OCI-LY1 (cell line): Measurements from ENCODE around the gene NPSR1.

Source experiments
- H2AFZ ChIP-seq: fragments of 200-600 bp; sonication (generic), shearing (Covaris generic); 2 replicates; pipeline ENCODE4 v1.6.0; 2014; ENCODE audit warnings: antibody characterized with exemption, mild to moderate bottlenecking, low read length
- H3F3A ChIP-seq: fragments of 200-600 bp; sonication (generic), shearing (Covaris generic); 2 replicates; pipeline ENCODE4 v1.6.0; 2014; ENCODE audit warnings: mild to moderate bottlenecking, antibody characterized with exemption, low read length, moderate library complexity; ENCODE audit not compliant: insufficient read depth
- H3K27ac ChIP-seq: fragments of 200-600 bp; sonication (generic); 2 replicates; pipeline ENCODE4 v1.5.1; 2014; ENCODE audit warnings: low read length, mixed run types, mild to moderate bottlenecking, low read depth; ENCODE audit not compliant: poor library complexity, severe bottlenecking
- H3K27me3 ChIP-seq: fragments of 200-600 bp; sonication (generic); 2 replicates; pipeline ENCODE4 v1.6.0; 2014; ENCODE audit warnings: antibody characterized with exemption, mild to moderate bottlenecking, low read length, moderate library complexity; ENCODE audit not compliant: insufficient read depth
- H3K36me3 ChIP-seq: fragments of 200-600 bp; sonication (generic); 2 replicates; pipeline ENCODE4 v1.6.1; 2014; ENCODE audit warnings: mild to moderate bottlenecking, antibody characterized with exemption, low read length, moderate library complexity, mixed read lengths; ENCODE audit not compliant: insufficient read depth
- H3K4me1 ChIP-seq: fragments of 200-600 bp; sonication (generic); 2 replicates; pipeline ENCODE4 v1.5.1; 2014; ENCODE audit warnings: mild to moderate bottlenecking, low read length, moderate library complexity; ENCODE audit not compliant: insufficient read depth, severe bottlenecking
- H3K4me2 ChIP-seq: fragments of 200-600 bp; sonication (generic), shearing (Covaris generic); 2 replicates; pipeline ENCODE4 v1.6.1; 2014; ENCODE audit warnings: low read length
- H3K4me3 ChIP-seq: fragments of 200-600 bp; sonication (generic); 2 replicates; pipeline ENCODE4 v1.5.1; 2014; ENCODE audit warnings: low read length, low read depth, mild to moderate bottlenecking, mixed read lengths; ENCODE audit not compliant: poor library complexity, severe bottlenecking
- H3K79me2 ChIP-seq: fragments of 200-600 bp; shearing (Covaris generic); 2 replicates; pipeline ENCODE4 v1.6.1; 2016; ENCODE audit warnings: mixed run types, low read length, mixed read lengths; ENCODE audit not compliant: insufficient read depth
- H3K9ac ChIP-seq: fragments of 200-600 bp; sonication (generic), shearing (Covaris generic); 2 replicates; pipeline ENCODE4 v1.6.1; 2014; ENCODE audit warnings: mild to moderate bottlenecking, low read length, mixed read lengths
- H3K9me2 ChIP-seq: fragments of 200-600 bp; sonication (generic), shearing (Covaris generic); 2 replicates; pipeline ENCODE4 v1.6.1; 2014; ENCODE audit warnings: low read depth, mild to moderate bottlenecking, low read length, mixed read lengths
- H3K9me3 ChIP-seq: fragments of 200-600 bp; shearing (Covaris generic); 2 replicates; pipeline ENCODE4 v1.6.1; 2014; ENCODE audit warnings: low read length, mixed read lengths
- H4K20me1 ChIP-seq: fragments of 200-600 bp; sonication (generic), shearing (Covaris generic); 2 replicates; pipeline ENCODE4 v1.6.0; 2016; ENCODE audit warnings: mild to moderate bottlenecking, low read length; ENCODE audit not compliant: insufficient read depth
- EZH2 ChIP-seq: fragments of 200-600 bp; sonication (generic), shearing (Covaris generic); IDR thresholded peaks from 2 replicates; pipeline ENCODE4 v1.8.0; 2017; ENCODE audit warnings: borderline replicate concordance, mixed run types, mild to moderate bottlenecking, antibody characterized with exemption, low read length, moderate library complexity, mixed read lengths
- TF ChIP-seq, protein P1 (sequence below): fragments of 200-600 bp; sonication (generic), shearing (Covaris generic); IDR thresholded peaks from 2 replicates; pipeline ENCODE4 v1.5.1; 2017; ENCODE audit warnings: mild to moderate bottlenecking, antibody characterized with exemption, low read length, moderate library complexity, mixed read lengths

Gene NPSR1

DNA sequence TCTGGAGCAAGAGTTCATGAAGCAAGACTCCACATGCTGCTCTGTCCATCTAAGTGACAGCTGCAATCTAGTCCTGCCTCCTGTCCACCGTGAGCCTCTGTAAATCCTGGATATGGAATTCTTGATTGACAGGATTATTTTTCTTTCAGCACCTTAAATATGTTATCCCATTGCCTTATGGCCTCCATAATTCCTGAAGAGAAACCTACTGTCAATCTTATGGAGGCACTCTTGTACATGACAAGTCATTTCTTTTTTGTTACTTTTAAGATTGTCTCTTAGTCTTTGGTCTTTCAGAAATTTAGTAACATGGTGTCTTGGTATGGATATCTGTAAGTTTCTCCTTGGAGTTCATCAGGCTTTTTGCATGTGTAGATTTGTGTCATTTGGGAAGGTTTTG lies 82.8 kb downstream of the NPSR1 start:
- no peaks in the 10 kb centered on the region for H3K4me1 ChIP-seq
- no peak overlapping the region for H3K9ac ChIP-seq
- no peaks in the 10 kb centered on the region for H3K79me2 ChIP-seq
- no peaks in the 10 kb centered on the region for H3F3A ChIP-seq
- TF ChIP-seq, protein P1, sequence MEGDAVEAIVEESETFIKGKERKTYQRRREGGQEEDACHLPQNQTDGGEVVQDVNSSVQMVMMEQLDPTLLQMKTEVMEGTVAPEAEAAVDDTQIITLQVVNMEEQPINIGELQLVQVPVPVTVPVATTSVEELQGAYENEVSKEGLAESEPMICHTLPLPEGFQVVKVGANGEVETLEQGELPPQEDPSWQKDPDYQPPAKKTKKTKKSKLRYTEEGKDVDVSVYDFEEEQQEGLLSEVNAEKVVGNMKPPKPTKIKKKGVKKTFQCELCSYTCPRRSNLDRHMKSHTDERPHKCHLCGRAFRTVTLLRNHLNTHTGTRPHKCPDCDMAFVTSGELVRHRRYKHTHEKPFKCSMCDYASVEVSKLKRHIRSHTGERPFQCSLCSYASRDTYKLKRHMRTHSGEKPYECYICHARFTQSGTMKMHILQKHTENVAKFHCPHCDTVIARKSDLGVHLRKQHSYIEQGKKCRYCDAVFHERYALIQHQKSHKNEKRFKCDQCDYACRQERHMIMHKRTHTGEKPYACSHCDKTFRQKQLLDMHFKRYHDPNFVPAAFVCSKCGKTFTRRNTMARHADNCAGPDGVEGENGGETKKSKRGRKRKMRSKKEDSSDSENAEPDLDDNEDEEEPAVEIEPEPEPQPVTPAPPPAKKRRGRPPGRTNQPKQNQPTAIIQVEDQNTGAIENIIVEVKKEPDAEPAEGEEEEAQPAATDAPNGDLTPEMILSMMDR = no peak
- no peak for TF ChIP-seq EZH2
- no peak overlapping the region for H2AFZ ChIP-seq
- no peak overlapping the region for H3K4me3 ChIP-seq
- no peaks in the 10 kb centered on the region for H4K20me1 ChIP-seq
- H3K9me3 ChIP-seq = no peaks in the 10 kb centered on the region
- H3K36me3 ChIP-seq = no peaks in the 10 kb centered on the region
- no peaks in the 10 kb centered on the region for H3K9me2 ChIP-seq
- no peaks in the 10 kb centered on the region for H3K27me3 ChIP-seq
- no peak overlapping the region for H3K27ac ChIP-seq
- no peak overlapping the region for H3K4me2 ChIP-seq

DNA sequence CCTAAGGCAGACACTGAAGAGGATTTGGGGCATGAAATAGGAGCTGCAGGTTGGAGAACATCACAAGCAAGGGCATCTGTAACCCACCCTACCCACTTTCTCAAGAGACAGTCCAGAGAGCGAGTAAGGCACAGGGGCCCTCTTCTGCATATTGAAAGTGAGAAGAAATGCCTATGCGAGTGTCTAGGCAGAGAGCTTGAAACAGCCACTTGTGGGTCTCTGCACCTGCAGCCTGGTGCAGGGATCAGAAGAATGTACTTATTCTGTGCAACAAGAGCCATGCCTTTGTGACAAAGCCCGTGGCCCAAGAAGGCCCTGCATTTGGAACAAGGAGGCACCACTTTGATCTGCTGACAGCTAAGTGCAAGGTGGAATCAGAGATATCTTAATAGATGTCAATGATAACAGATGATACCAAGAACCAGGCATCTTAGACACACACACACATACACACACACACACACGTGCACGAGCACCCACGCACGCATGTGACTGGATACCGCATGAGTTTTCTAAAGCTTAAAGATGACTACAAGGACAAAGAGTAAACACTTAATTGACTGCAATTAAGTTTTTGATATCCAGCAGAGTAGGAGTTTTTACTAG lies 89.3 kb downstream of the NPSR1 start:
- TF ChIP-seq, protein P1 = no peak
- TF ChIP-seq EZH2 = no peak
- H3K4me2 ChIP-seq = no peak overlapping the region
- no peaks in the 10 kb centered on the region for H4K20me1 ChIP-seq
- no peak overlapping the region for H3K4me3 ChIP-seq
- no peak overlapping the region for H3K9ac ChIP-seq
- no peaks in the 10 kb centered on the region for H3K36me3 ChIP-seq
- no peaks in the 10 kb centered on the region for H3K4me1 ChIP-seq
- no peaks in the 10 kb centered on the region for H3K27me3 ChIP-seq
- no peak overlapping the region for H2AFZ ChIP-seq
- H3F3A ChIP-seq = no peaks in the 10 kb centered on the region
- no peaks in the 10 kb centered on the region for H3K9me2 ChIP-seq
- H3K79me2 ChIP-seq = no peaks in the 10 kb centered on the region
- no peaks in the 10 kb centered on the region for H3K9me3 ChIP-seq
- H3K27ac ChIP-seq = no peak overlapping the region

DNA sequence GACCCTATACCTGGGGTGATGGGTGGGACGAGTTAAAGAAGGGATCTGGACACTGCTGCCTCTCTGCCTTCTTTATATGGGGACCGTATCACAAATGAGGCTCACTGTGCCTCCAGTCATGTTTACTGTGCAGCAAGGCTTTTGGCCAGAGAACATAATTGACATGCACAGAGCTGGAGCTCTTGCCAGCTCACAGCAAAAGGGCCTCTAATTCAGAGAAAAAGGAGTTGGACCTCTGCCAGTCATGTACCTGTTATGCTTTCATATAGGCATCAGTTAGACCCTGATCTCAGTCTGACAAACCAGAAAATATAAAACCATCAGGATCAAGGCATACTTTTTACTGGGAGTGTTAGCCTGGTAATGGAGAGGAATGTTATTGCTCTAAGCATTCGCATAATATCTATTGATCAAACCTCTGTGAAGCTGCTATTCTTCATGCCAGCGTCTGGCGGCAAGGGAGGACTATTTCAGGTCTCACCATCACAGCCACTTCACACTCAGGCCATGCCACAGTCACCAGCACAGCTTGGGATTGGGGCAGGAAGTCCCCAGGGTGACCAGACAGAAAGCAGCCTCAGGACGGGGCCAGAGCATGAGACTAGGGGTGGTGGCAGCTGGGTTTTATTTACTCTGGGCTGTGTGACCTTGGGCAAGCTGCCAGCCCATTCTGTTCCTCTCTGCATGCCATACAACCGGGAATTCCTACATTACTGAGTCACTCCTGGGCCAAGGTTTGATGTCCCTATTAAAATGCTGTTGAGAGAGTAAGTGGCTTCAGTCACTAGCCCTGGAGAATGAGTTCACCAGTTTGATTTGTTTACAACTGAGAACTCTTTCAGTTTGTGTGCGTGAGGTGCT lies 90.1 kb downstream of the NPSR1 start:
- H3K36me3 ChIP-seq = no peaks in the 10 kb centered on the region
- no peak for TF ChIP-seq EZH2
- TF ChIP-seq, protein P1 = no peak
- no peaks in the 10 kb centered on the region for H3K27me3 ChIP-seq
- no peaks in the 10 kb centered on the region for H3K9me2 ChIP-seq
- no peak overlapping the region for H3K9ac ChIP-seq
- no peak overlapping the region for H3K4me3 ChIP-seq
- no peaks in the 10 kb centered on the region for H3K9me3 ChIP-seq
- H2AFZ ChIP-seq = no peak overlapping the region
- H3F3A ChIP-seq = no peaks in the 10 kb centered on the region
- no peaks in the 10 kb centered on the region for H4K20me1 ChIP-seq
- H3K4me2 ChIP-seq = no peak overlapping the region
- H3K27ac ChIP-seq = no peak overlapping the region
- H3K4me1 ChIP-seq = no peaks in the 10 kb centered on the region
- no peaks in the 10 kb centered on the region for H3K79me2 ChIP-seq
